GM10266 (cell line): ENCODE data around the gene ITM2A.

Experiments
- DNase-seq: peaks from one replicate; pipeline ENCODE4 v3.0.0; 2012; ENCODE audit errors: extremely low spot score
- TF ChIP-seq, protein P1 (sequence below): IDR thresholded peaks from 2 replicates; pipeline ENCODE4 v1.5.1; 2012; ENCODE audit warnings: mild to moderate bottlenecking, low read depth; ENCODE audit not compliant: control insufficient read depth, insufficient read depth; ENCODE audit errors: missing control alignments

ITM2A gene

DNA sequence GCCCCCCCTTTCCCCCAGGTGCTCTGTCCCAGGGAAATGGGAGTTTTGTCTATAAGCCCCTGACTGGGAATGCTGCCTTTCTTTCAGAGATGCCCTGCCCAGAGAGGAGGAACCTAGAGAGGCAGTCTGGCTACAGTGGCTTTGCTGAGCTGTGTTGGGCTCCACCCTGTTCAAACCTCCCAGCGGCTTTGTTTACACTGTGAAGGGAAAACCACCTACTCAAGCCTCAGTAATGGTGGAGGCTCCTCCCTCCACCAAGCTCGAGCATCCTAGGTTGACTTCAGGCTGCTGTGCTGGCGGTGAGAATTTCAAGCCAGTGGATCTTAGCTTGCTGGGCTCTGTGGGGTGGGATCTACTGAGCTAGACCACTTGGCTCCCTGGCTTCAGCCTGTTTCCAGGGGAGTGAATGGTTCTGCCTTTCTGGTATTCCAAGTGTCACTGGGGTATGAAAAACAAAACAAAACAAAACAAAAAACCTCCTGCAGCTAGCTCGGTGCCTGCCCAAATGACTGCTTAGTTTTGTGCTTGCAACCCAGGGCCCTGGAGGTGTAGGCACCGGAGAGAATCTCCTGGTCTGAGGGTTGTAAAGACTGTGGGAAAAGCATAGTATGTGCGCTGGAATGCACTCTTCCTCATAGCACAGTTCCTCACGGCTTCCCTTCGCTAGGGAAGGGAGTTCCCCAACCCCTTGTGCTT is 41.7 kb downstream of the ITM2A start:
- TF ChIP-seq, protein P1, sequence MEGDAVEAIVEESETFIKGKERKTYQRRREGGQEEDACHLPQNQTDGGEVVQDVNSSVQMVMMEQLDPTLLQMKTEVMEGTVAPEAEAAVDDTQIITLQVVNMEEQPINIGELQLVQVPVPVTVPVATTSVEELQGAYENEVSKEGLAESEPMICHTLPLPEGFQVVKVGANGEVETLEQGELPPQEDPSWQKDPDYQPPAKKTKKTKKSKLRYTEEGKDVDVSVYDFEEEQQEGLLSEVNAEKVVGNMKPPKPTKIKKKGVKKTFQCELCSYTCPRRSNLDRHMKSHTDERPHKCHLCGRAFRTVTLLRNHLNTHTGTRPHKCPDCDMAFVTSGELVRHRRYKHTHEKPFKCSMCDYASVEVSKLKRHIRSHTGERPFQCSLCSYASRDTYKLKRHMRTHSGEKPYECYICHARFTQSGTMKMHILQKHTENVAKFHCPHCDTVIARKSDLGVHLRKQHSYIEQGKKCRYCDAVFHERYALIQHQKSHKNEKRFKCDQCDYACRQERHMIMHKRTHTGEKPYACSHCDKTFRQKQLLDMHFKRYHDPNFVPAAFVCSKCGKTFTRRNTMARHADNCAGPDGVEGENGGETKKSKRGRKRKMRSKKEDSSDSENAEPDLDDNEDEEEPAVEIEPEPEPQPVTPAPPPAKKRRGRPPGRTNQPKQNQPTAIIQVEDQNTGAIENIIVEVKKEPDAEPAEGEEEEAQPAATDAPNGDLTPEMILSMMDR, result no peak
- no peak for DNase-seq
